IMR-90 (cell line): ENCODE measurements around the gene GNG7. TPM values are rescaled to one million over a fixed set of nuclear protein-coding genes. Genes with fewer than 3 reads are reported as not detected.
"Not testable (repeated sequence)": the region's sequence is repeated elsewhere in the genome, so short reads cannot be mapped to it uniquely, and the experiment has no call there.

Experiments used
- ATAC-seq: fragments of 200-7000 bp; cut with Tn5 transposase; 2 replicates; pipeline ENCODE4 v1.9.1; 2020; ENCODE audit warnings: low read depth, mild to moderate bottlenecking, moderate library complexity
- BruUV-seq: library from RNA; stranded (reverse); fragments of 400-500 nt; replicated peaks from 2 replicates; lab custom pipeline; 2021; lab: Mats Ljungman, UMichigan
- CTCF ChIA-PET: fragments of 300-600 bp; formaldehyde crosslinking; extraction: SDS; loops from one replicate; lab custom pipeline; 2021; ENCODE audit warnings: antibody characterized with exemption; lab: Yijun Ruan, JAX
- POLR2A ChIA-PET: fragments of 300-600 bp; sonication (Branson Sonifier 250); formaldehyde crosslinking; loops from one replicate; lab custom pipeline; 2022; ENCODE audit warnings: antibody characterized with exemption; ENCODE audit not compliant: unreplicated experiment; lab: Charles Lee
- DNase-seq: peaks from one replicate; pipeline ENCODE4 v3.0.0; 2013
- H2AFZ ChIP-seq: replicated peaks from 2 replicates; pipeline ENCODE3; 2013; ENCODE audit warnings: low read length, mild to moderate bottlenecking; ENCODE audit not compliant: poor library complexity
- H2AK5ac ChIP-seq: 2 replicates; pipeline ENCODE4 v1.6.1; 2013; ENCODE audit warnings: low read depth, low read length, inconsistent platforms
- H2AK9ac ChIP-seq: replicated peaks from 2 replicates; pipeline ENCODE3; 2013; ENCODE audit warnings: mild to moderate bottlenecking, low read depth, low read length, moderate library complexity; ENCODE audit not compliant: poor library complexity
- H2BK120ac ChIP-seq: 2 replicates; pipeline ENCODE4 v1.6.1; 2013; ENCODE audit warnings: low read depth, low read length, inconsistent platforms
- H2BK15ac ChIP-seq: 3 replicates; pipeline ENCODE4 v1.6.1; 2013; ENCODE audit warnings: low read depth, low read length, inconsistent platforms
- H2BK20ac ChIP-seq: 2 replicates; pipeline ENCODE4 v1.6.1; 2013; ENCODE audit warnings: low read depth, mild to moderate bottlenecking, inconsistent platforms, low read length, moderate library complexity
- H2BK5ac ChIP-seq: 2 replicates; pipeline ENCODE4 v1.6.1; 2013; ENCODE audit warnings: mild to moderate bottlenecking, low read depth, low read length, inconsistent platforms; ENCODE audit not compliant: poor library complexity, severe bottlenecking
- H3K14ac ChIP-seq: replicated peaks from 2 replicates; pipeline ENCODE4 v1.6.1; 2013; ENCODE audit warnings: low read depth, low read length, inconsistent platforms
- H3K18ac ChIP-seq: 2 replicates; pipeline ENCODE4 v1.6.1; 2013; ENCODE audit warnings: low read depth, low read length, control low read depth
- H3K23ac ChIP-seq: 2 replicates; pipeline ENCODE4 v1.6.1; 2013; ENCODE audit warnings: low read depth, low read length, inconsistent platforms
- H3K27ac ChIP-seq: 2 replicates; pipeline ENCODE4 v1.5.1; 2013; ENCODE audit warnings: mild to moderate bottlenecking, control low read depth, low read length; ENCODE audit not compliant: insufficient read depth
- H3K27me3 ChIP-seq: 2 replicates; pipeline ENCODE4 v1.6.1; 2013; ENCODE audit warnings: low read length; ENCODE audit not compliant: control insufficient read depth, insufficient read depth
- H3K36me3 ChIP-seq: 2 replicates; pipeline ENCODE4 v1.6.1; 2013; ENCODE audit warnings: low read length, mixed read lengths; ENCODE audit not compliant: control insufficient read depth, insufficient read depth
- H3K4ac ChIP-seq: 2 replicates; pipeline ENCODE4 v1.6.1; 2013; ENCODE audit warnings: low read depth, low read length, inconsistent platforms
- H3K4me1 ChIP-seq: 2 replicates; pipeline ENCODE4 v1.6.1; 2013; ENCODE audit warnings: low read length, mixed read lengths; ENCODE audit not compliant: control insufficient read depth, insufficient read depth
- H3K4me2 ChIP-seq: 2 replicates; pipeline ENCODE4 v1.6.1; 2013; ENCODE audit warnings: low read depth, mild to moderate bottlenecking, control low read depth, low read length, moderate library complexity
- H3K4me3 ChIP-seq: 2 replicates; pipeline ENCODE4 v1.5.1; 2013; ENCODE audit warnings: low read depth, mild to moderate bottlenecking, control low read depth, low read length, moderate library complexity; ENCODE audit not compliant: insufficient read depth
- H3K56ac ChIP-seq: 2 replicates; pipeline ENCODE4 v1.6.1; 2013; ENCODE audit warnings: low read length, inconsistent platforms; ENCODE audit not compliant: insufficient read depth; ENCODE audit errors: extremely low read depth
- H3K79me1 ChIP-seq, 2 experiments: 2 replicates each; pipeline ENCODE4 v1.6.1; 2013; ENCODE audit warnings: low read length in 2 of 2, inconsistent platforms in 1 of 2, low read depth in 1 of 2
- H3K9ac ChIP-seq: 2 replicates; pipeline ENCODE4 v1.6.1; 2013; ENCODE audit warnings: low read depth, low read length, control low read depth
- H3K9me1 ChIP-seq: 2 replicates; pipeline ENCODE4 v1.6.1; 2013; ENCODE audit warnings: low read length, inconsistent platforms; ENCODE audit not compliant: insufficient read depth
- H3K9me3 ChIP-seq: 2 replicates; pipeline ENCODE4 v1.6.1; 2013; ENCODE audit warnings: low read length; ENCODE audit not compliant: control insufficient read depth, insufficient read depth
- H4K20me1 ChIP-seq: 2 replicates; pipeline ENCODE4 v1.6.1; 2013; ENCODE audit warnings: low read length, inconsistent platforms; ENCODE audit not compliant: insufficient read depth
- H4K5ac ChIP-seq: 2 replicates; pipeline ENCODE4 v1.6.1; 2013; ENCODE audit warnings: mild to moderate bottlenecking, low read depth, low read length, control low read depth
- H4K8ac ChIP-seq, 2 experiments: 2 replicates each; pipeline ENCODE4 v1.6.1; 2013; ENCODE audit warnings: low read depth in 2 of 2, low read length in 2 of 2, control low read depth in 1 of 2, inconsistent platforms in 1 of 2
- H4K91ac ChIP-seq: 2 replicates; pipeline ENCODE4 v1.6.1; 2013; ENCODE audit warnings: low read depth, low read length, inconsistent platforms; ENCODE audit not compliant: insufficient read depth
- MAZ ChIP-seq: IDR thresholded peaks from 2 replicates; pipeline ENCODE4 v1.6.1; 2012; ENCODE audit warnings: low read depth, mild to moderate bottlenecking, low read length, improper control_type of control experiment, moderate library complexity, borderline replicate concordance
- WGBS, 2 experiments: methylation state at CpG; one replicate each; pipeline versions ENCODE4 v1.1.5 to v1.1.7; 2013; ENCODE audit warnings: missing lambda C conversion rate in 2 of 2; ENCODE audit not compliant: insufficient read length in 1 of 2; ENCODE audit errors: extremely low coverage in 2 of 2; 5-methylcytosine and 5-hydroxymethylcytosine counted together
- dilution Hi-C: fragments of 300-500 bp; cut with HindIII; formaldehyde crosslinking; loops from one replicate; pipeline ENCODE4 v1.14.3; 2018; ENCODE audit warnings: low sequenced_read_pairs; ENCODE audit not compliant: unreplicated experiment
- in situ Hi-C: fragments of 300-500 bp; cut with MboI; formaldehyde crosslinking; loops from 3 replicates; pipeline ENCODE4 v1.14.3; 2019; ENCODE audit warnings: low sequenced_read_pairs, inconsistent platforms, mixed read lengths
- intact Hi-C: fragments of 100-400 bp; cut with micrococcal nuclease; formaldehyde crosslinking; loops from 2 replicates; pipeline ENCODE4 v1.10.0; 2022
- polyA plus RNA-seq, 3 experiments: library from polyadenylated mRNA; depleted of rRNA; stranded (reverse); fragments of >200 nt; gene quantifications; 2 replicates each; pipeline ENCODE4 v1.2.3, GENCODE V29; 2012; ENCODE audit warnings: low replicate concordance in 1 of 3
- total RNA-seq: library from RNA; depleted of rRNA; stranded (reverse); fragments of >200 nt; gene quantifications from 2 replicates; pipeline ENCODE4 v1.2.3, GENCODE V29; 2012

Gene GNG7
- total and polyA plus RNA-seq, 2 of the 4 experiments (the other 2 are of a cell fraction) = under 0.01 to 0.21 TPM

GRCh38 chr19:2507109-2507508, 195.4 kb downstream of the GNG7 start (continued):
- no peak for TF ChIP-seq MAZ

- H3K4me1 ChIP-seq = peaks cover 11% of the 10 kb centered on the region
- H4K8ac ChIP-seq = peak overlapping the region; percentile 0 to 70; a peak in 3 of 4 replicates
- H3K36me3 ChIP-seq, BruUV-seq, H2AK5ac ChIP-seq, H3K18ac ChIP-seq, H3K9me3 ChIP-seq, H3K4me3 ChIP-seq, intact Hi-C loops, in situ Hi-C loops, CTCF ChIA-PET, H2AK9ac ChIP-seq, H4K91ac ChIP-seq, ATAC-seq, DNase-seq, dilution Hi-C loops, H2BK15ac ChIP-seq, H2BK20ac ChIP-seq, H3K27ac ChIP-seq, H3K27me3 ChIP-seq, H3K79me1 ChIP-seq, H3K23ac ChIP-seq, H3K9me1 ChIP-seq, H3K9ac ChIP-seq, H4K5ac ChIP-seq, POLR2A ChIA-PET, H4K20me1 ChIP-seq: not testable (repeated sequence)
- H2BK120ac ChIP-seq = peak overlapping the region; percentile 12
- peak overlapping the region; percentile 36; the same call in 1 of the 2 replicates for H3K4me2 ChIP-seq
- peak overlapping the region; percentile 2; the same call in 1 of the 2 replicates for H3K4ac ChIP-seq
- H3K14ac ChIP-seq = peak overlapping the region; percentile 4; the same call in 1 of the 2 replicates
- 0 out of 2 replicates have a peak overlapping the region, but pooled peaks have one; percentile 5 for H3K56ac ChIP-seq
- H2AFZ ChIP-seq = peak overlapping the region; percentile 93
- WGBS, 2 experiments = 100% methylated on average over 1 of the region's 8 CpGs; no CpG with 5 or more reads in 1 of the 2 experiments
- H2BK5ac ChIP-seq = peak overlapping the region; percentile 76
These were observed 195.8 kb downstream of the GNG7 start for GRCh38 chr19:2506656-2507055.
